Omental fat pad (tissue), 4 donors: ENCODE data around the gene SGPL1. TPM values are rescaled to one million over a fixed set of nuclear protein-coding genes. Genes with fewer than 3 reads are reported as not detected.

ENCODE experiments used
- ATAC-seq: fragments of 150-250 bp; one replicate; pipeline ENCODE4 v1.9.1; 2016; ENCODE audit warnings: mild to moderate bottlenecking, moderate library complexity; ENCODE audit not compliant: low FRiP score
- DNase-seq: peaks from one replicate; pipeline ENCODE4 v3.0.0-alpha.2; 2019; ENCODE audit warnings: low spot score
- small RNA-seq: library from RNA; depleted of rRNA; stranded (forward); fragments of <200 nt; gene quantifications from one replicate; pipeline ENCODE3, GENCODE V24; 2016
- total RNA-seq, 4 donors: library from RNA; depleted of rRNA; stranded (reverse); fragments of >200 nt; gene quantifications; one replicate each; pipeline ENCODE4 v1.1.0, GENCODE V29; 2016
- TF ChIP-seq, protein P1 (sequence below), 3 donors: fragments of 450-650 bp; IDR thresholded peaks; one replicate each; pipeline ENCODE4 v1.5.1; 2016 to 2017; ENCODE audit warnings: antibody characterized with exemption in 3 of 3, mild to moderate bottlenecking in 3 of 3, moderate library complexity in 2 of 3

Gene SGPL1
- total RNA-seq, 4 donors from 2014 or later, result 27.8 to 35.3 (median 30.2) TPM

DNA sequence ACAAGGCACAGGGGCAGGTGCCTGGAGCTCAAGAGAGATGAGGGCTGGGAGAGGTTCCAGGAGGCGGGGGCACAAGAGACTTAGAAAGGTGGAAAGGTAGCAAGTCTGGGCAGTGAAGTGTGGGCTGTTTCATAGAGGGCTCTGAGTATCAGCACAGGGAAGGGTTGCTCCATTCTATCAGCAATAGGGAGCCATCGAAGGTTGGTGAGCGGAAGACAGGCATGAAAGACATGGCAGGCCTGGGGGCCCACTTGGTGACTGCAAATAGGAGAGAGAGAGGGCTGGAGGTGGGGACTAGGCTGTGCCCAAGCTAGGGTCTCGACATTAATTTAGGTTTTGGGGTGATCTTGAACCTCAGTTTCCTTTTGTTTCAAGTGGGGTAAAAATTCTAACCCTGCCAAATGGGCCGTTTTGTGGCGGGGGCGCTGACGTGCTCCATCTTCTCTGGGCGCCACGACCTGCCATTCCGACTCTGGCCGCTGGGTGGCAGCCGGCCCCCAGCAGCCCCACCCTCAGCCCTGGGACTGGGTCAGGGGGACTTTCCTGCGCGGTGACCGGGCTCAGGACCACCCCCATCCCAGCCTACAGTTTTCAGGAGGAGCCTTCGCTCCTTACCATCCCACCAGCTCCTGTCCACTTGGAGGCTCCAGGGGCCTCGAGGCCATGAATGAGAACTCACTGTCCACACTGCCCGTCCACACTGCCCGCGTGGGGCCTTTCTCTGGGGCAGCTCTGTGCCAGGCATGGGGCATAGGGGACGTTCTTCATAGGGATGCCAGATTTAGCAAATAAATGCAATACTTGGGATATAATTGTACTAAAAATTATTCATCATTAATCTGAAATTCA lies 109.9 kb downstream of the SGPL1 start:
- TF ChIP-seq, protein P1, sequence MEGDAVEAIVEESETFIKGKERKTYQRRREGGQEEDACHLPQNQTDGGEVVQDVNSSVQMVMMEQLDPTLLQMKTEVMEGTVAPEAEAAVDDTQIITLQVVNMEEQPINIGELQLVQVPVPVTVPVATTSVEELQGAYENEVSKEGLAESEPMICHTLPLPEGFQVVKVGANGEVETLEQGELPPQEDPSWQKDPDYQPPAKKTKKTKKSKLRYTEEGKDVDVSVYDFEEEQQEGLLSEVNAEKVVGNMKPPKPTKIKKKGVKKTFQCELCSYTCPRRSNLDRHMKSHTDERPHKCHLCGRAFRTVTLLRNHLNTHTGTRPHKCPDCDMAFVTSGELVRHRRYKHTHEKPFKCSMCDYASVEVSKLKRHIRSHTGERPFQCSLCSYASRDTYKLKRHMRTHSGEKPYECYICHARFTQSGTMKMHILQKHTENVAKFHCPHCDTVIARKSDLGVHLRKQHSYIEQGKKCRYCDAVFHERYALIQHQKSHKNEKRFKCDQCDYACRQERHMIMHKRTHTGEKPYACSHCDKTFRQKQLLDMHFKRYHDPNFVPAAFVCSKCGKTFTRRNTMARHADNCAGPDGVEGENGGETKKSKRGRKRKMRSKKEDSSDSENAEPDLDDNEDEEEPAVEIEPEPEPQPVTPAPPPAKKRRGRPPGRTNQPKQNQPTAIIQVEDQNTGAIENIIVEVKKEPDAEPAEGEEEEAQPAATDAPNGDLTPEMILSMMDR (IDR thresholded peaks at IDR 0.05), result peak in 1 of 3 donors; percentile 78
- peak; percentile 30 for ATAC-seq
- DNase-seq, result peak; percentile 32

DNA sequence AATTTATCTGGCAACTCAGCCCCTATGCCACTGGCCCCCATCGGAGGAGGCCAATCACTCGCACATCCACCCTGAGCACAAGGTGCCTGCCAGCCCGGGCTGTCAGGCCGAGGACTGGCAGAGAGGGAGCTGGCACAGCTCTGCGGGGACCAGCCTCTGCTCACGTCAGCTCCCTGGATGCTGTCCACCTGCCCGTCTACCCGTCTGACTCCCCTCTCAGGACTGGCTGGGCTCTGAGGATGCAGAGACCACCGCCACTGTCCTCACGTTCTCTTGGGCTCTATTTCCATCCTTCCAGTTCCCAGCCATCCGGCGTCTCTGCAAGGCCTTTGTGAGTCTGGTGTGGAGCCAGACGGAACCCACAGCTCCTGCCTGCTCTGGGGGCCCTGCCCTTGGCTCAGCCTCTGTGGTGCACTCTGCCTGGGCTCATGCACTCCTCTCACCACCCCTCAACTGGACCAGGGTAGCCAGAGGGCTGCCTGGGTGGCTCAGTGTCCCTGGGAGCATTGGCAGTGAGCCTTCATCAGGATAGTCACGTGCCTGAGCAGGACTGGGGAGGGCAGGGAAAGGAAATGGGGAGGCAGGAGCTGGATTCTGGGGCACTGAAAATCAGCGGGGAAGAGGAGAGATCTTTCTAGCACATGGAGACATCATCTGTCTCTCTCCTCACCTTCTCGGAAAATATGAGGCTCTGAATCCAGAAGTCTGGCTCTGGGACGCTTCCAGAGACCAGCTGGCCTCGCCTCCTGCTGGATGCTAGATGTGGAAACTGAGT lies 110.7 kb downstream of the SGPL1 start:
- TF ChIP-seq, protein P1 (IDR thresholded peaks at IDR 0.05), result no peak
- no peak for ATAC-seq
- DNase-seq, result no peak

DNA sequence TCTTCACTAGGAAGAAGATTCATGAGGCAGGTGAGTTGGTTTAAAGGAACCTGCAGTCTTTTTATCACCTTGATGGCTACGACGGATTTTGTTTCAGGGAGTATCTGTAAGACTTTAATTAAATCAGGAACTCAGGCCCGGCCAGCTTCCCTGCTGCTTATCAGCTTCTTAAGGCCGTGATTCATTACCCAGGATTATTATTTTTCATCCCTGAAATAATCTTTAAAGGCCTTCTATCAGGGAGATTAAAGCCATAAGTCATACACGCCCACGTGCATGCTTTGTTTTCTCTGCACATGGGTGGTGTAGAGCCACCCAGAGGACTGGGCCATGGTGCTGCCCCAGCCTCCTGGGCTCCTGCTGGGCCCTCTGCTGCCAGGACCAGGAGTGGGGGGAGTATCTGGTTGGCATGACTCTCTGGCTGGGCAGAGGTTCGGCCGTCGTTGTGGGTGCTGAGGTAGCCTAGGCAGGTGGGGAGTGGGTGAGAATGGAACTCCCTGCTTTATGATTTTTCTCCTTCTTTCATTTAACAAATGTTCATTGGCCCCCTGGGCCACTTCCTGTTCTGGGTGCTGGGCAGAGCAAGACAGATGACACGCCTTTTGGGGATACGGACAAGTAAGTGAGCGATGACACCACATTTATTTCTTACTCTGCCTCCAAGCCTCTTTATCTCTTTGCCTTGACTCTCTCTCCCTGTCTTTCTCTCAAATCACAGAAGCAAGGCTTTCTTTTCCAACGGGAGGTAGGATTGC lies 111.6 kb downstream of the SGPL1 start:
- ATAC-seq (peak; percentile 34), DNase-seq (no peak)
- TF ChIP-seq, protein P1 (IDR thresholded peaks at IDR 0.05), result no peak

DNA sequence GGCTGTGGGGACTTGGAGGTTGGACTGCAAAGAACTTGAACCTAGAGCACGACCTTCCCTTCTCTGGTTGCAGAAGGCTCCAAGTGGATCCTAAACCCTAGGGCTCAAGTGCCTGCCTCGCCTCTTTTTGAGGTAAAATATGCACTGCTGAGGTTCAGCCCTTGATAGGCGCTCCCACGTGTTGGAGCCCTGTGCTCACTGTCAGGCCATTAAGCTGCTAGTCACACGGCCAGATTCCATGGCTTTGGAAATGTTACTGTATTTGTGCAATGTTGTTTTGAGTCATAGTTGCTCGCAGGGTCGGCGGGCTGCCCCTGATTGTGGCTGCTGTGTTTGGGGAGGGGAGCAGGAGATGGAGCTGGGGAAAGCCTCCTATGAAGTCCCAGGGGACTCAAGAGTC lies 112.4 kb downstream of the SGPL1 start:
- no peak for ATAC-seq
- TF ChIP-seq, protein P1 (IDR thresholded peaks at IDR 0.05), result no peak

DNA sequence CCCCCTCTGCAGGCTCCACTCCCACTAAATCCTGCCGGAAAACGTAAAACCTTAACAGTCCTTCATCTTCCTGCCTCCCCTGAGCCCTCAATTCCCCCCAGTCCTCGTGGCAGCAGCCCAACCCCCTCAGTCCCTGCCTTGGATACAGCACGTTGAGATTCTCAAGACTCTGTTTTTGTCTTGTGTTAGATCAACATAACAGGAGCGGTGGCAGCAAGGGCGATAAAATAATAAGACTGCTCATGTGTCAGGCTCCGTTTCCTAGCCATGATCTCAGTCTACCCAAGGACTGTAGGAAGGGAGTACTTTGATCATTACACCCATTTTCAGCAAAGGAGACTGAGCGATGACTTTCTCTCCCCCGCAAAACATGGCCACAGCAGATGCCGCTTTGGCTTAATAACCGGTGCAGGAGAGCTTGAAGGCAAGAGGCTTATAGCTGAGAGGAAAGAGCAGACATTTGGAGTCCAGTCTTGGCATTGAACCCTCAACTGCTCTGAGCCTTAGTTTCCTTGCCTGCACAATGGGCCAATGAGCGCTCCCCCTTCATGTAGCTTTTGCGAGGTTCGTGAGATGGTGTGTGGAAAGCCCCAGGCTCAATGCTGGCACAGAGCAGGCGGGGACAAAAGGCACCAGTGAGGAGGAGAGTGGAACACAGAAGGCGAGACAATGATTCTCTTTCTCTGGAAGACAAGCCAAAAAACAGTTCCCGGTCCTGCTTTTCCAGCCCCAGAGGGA lies 114.7 kb downstream of the SGPL1 start:
- DNase-seq (no peak), ATAC-seq (no peak)
- TF ChIP-seq, protein P1 (IDR thresholded peaks at IDR 0.05), result no peak

More for the DNA sequence above, 112.4 kb downstream of the SGPL1 start:
- no peak for DNase-seq

Small RNA genes lying within 50 kb of the gene (small RNA-seq; reads per million reads assigned to genes)
- not detected for gene RPS26P40

Other genes with a start within 250 kb of the SGPL1 start
- gene PRF1, start 213.2 kb upstream of the SGPL1 start, total RNA-seq, result 10 to 100 TPM in 1 of 4 donors, 1 to 10 TPM in 3; 3.0 to 21.4 (median 3.6) TPM
- under 1 TPM in 3 of 4 donors, not detected in 1; 0.19 to 0.60 (median 0.47) TPM for gene ADAMTS14, start 143.4 kb upstream of the SGPL1 start, total RNA-seq
- gene TBATA, start 30.6 kb upstream of the SGPL1 start, total RNA-seq, result not detected
- gene PCBD1, start 72.6 kb downstream of the SGPL1 start, total RNA-seq, result 10 to 100 TPM; 47.0 to 77.2 (median 64.3) TPM